GM12874 (cell line): ENCODE data around the gene SLC29A3.

Experiments
- TF ChIP-seq, protein P1 (sequence below): IDR thresholded peaks from 2 replicates; pipeline ENCODE4 v1.5.1; 2011; ENCODE audit warnings: low read depth, mild to moderate bottlenecking, control low read depth, low read length, moderate library complexity; ENCODE audit not compliant: insufficient read depth

The SLC29A3 gene

GRCh38 chr10:71370031-71370430 is 51.0 kb downstream of the SLC29A3 start:
- TF ChIP-seq, protein P1, sequence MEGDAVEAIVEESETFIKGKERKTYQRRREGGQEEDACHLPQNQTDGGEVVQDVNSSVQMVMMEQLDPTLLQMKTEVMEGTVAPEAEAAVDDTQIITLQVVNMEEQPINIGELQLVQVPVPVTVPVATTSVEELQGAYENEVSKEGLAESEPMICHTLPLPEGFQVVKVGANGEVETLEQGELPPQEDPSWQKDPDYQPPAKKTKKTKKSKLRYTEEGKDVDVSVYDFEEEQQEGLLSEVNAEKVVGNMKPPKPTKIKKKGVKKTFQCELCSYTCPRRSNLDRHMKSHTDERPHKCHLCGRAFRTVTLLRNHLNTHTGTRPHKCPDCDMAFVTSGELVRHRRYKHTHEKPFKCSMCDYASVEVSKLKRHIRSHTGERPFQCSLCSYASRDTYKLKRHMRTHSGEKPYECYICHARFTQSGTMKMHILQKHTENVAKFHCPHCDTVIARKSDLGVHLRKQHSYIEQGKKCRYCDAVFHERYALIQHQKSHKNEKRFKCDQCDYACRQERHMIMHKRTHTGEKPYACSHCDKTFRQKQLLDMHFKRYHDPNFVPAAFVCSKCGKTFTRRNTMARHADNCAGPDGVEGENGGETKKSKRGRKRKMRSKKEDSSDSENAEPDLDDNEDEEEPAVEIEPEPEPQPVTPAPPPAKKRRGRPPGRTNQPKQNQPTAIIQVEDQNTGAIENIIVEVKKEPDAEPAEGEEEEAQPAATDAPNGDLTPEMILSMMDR: no peak

DNA sequence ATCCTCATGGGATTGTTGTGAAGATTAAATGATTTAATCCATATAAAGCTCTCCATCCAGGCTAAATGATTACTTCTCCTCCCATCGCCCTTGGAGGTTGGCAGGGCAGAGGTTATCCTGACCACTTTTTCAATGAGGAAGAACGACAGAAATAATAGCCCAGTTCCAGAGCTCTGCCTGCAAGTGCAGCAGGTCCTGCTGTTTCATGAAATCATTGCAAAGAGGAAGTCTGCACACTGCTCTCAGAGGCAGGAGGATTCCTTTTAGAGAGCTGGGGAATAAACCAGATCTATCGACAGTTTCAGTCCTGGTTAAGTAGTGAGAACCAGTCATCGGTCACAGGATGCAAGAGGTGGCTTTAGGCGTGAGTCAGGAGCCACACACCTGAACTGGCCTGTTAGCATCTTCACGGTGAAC is 52.7 kb downstream of the SLC29A3 start:
- TF ChIP-seq, protein P1: no peak

GRCh38 chr10:71372882-71373495 is 53.9 kb downstream of the SLC29A3 start:
- TF ChIP-seq, protein P1: no peak

DNA sequence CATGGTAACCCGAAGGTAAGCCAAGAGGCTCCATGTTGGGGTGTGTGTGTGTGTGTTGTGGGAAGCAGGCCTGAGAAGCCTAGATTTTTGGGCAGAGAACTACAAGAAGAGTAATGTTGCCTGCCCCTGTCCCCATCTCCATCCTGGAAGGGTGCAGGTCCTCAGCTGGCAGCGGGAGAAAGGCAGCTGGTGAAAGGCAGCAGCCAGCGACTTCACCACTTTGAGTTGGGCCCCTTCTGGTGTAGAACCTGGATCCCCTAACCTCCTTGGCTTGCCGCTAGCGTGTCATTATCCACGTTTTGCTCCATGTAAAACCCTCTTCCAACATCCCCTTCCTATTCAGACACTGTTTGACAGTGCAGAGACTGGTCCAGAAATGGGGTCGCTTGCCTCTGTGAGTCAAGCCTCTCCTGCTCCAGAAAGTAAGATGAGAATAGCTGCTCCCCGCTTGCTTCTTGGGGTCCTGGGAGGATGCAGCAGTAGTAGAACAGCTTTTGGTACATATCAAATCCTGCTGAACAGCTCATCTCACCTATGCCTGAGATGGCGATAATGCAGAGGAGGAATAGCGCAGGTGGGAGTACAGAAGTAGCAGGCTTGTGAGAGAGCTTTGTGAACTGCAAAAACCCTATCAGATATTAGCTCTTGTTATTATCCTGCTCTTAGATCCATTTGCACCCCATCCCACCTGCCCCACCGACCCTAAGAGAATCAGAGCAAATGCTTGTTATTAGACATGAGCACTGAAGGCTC is 55.6 kb downstream of the SLC29A3 start:
- TF ChIP-seq, protein P1: no peak

DNA sequence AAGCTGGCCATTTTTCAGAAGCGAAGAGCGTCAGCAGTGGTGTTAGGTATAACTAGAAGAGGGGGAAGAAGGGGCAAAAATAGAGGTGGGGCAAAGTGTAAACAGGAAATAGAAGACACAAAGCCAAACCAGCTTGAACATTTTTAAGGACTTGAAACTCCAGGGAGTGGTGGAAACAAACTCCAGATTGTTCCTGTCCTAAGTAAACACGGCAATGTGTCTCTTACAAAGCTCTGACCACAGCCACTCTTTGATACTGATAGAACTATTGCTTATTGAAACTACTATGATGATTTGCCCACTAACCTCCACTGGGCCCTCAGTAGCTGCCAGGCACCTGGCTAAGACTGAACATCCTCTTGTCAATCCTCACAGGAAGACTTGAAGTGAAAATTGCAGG is 56.9 kb downstream of the SLC29A3 start:
- TF ChIP-seq, protein P1: no peak

- TF ChIP-seq, protein P1: no peak
Observed at GRCh38 chr10:71378336-71379117, 59.5 kb downstream of the SLC29A3 start.

- TF ChIP-seq, protein P1: no peak
Observed at GRCh38 chr10:71379118-71379766, 60.2 kb downstream of the SLC29A3 start.
